HG03469 (cell line): ENCODE measurements around the gene SMIM41.
A peak's percentile ranks its signal among the peaks of the same experiment; 100 is the strongest.

Experiments used
- ATAC-seq: cut with Tn5 transposase; IDR thresholded peaks from one replicate; pipeline ENCODE4 v1.9.1; 2021; ENCODE audit warnings: mild to moderate bottlenecking, moderate library complexity, moderate number of reproducible peaks; ENCODE audit not compliant: unreplicated experiment

The SMIM41 gene

GRCh38 chr12:52063082-52063924 lies 16.2 kb upstream of the SMIM41 start:
- no peak for ATAC-seq

GRCh38 chr12:52063981-52064649 lies 15.4 kb upstream of the SMIM41 start:
- no peak for ATAC-seq

GRCh38 chr12:52066346-52067080 lies 13.0 kb upstream of the SMIM41 start:
- no peak for ATAC-seq

GRCh38 chr12:52067081-52067374 lies 12.5 kb upstream of the SMIM41 start:
- ATAC-seq, result no peak

GRCh38 chr12:52069327-52070184 lies 9.9 kb upstream of the SMIM41 start, which contains the start of gene ATG101:
TSS of gene ATG101 (plus strand) at chr12:52069978. CDS start at chr12:52073651, 3,673 bp downstream.
- peak; percentile 82 for ATAC-seq

GRCh38 chr12:52070185-52070925 lies 9.1 kb upstream of the SMIM41 start:
- ATAC-seq, result no peak

- ATAC-seq, result no peak
Measured at GRCh38 chr12:52073531-52074381, 5.7 kb upstream of the SMIM41 start.

- no peak for ATAC-seq
Measured at GRCh38 chr12:52074971-52075724, 4.4 kb upstream of the SMIM41 start.

- ATAC-seq, result no peak
Measured at GRCh38 chr12:52076811-52077210, 2.7 kb upstream of the SMIM41 start.

GRCh38 chr12:52078276-52078675 lies 1.2 kb upstream of the SMIM41 start:
- ATAC-seq, result no peak

GRCh38 chr12:52080403-52081251 lies 1.1 kb downstream of the SMIM41 start:
- ATAC-seq, result no peak

- ATAC-seq, result no peak
Measured at GRCh38 chr12:52081263-52081733, 1.8 kb downstream of the SMIM41 start.

GRCh38 chr12:52082026-52082668 lies 2.6 kb downstream of the SMIM41 start:
- no peak for ATAC-seq

- ATAC-seq, result no peak
Measured at GRCh38 chr12:52082669-52082987, 3.1 kb downstream of the SMIM41 start.

GRCh38 chr12:52082988-52083637 lies 3.6 kb downstream of the SMIM41 start:
- ATAC-seq, result no peak

- no peak for ATAC-seq
Measured at GRCh38 chr12:52083638-52083996, 4.1 kb downstream of the SMIM41 start.
